Loucy (cell line): ENCODE data around the gene NIM1K.
"Not testable (repeated sequence)": the region's sequence is repeated elsewhere in the genome, so short reads cannot be mapped to it uniquely, and the experiment has no call there.

ENCODE experiments used
- H2AFZ ChIP-seq: fragments of 200-600 bp; sonication (generic); 2 replicates; pipeline ENCODE4 v1.6.0; 2016; ENCODE audit warnings: antibody characterized with exemption, mild to moderate bottlenecking, low read length, moderate library complexity
- H3F3A ChIP-seq: fragments of 200-600 bp; 2 replicates; pipeline ENCODE4 v1.6.0; 2016; ENCODE audit warnings: antibody characterized with exemption, low read depth, mild to moderate bottlenecking
- H3K27me3 ChIP-seq: fragments of 200-600 bp; sonication (generic); 2 replicates; pipeline ENCODE4 v1.6.1; 2014; ENCODE audit warnings: low read length, mild to moderate bottlenecking; ENCODE audit not compliant: insufficient read depth, poor library complexity, severe bottlenecking
- H3K36me3 ChIP-seq: fragments of 200-600 bp; sonication (generic); 2 replicates; pipeline ENCODE4 v1.6.1; 2016; ENCODE audit warnings: low read length; ENCODE audit not compliant: insufficient read depth
- H3K4me1 ChIP-seq: fragments of 200-600 bp; sonication (generic); 2 replicates; pipeline ENCODE4 v1.5.1; 2014; ENCODE audit warnings: low read length, mild to moderate bottlenecking; ENCODE audit not compliant: insufficient read depth, poor library complexity, severe bottlenecking
- H3K4me2 ChIP-seq: fragments of 200-600 bp; sonication (generic); 2 replicates; pipeline ENCODE4 v1.6.0; 2014; ENCODE audit warnings: antibody characterized with exemption, low read length, low read depth, mild to moderate bottlenecking; ENCODE audit not compliant: poor library complexity, severe bottlenecking
- H3K4me3 ChIP-seq: fragments of 200-600 bp; sonication (generic); 2 replicates; pipeline ENCODE4 v1.5.1; 2014; ENCODE audit warnings: low read length, mild to moderate bottlenecking, mixed read lengths; ENCODE audit not compliant: poor library complexity, severe bottlenecking
- H3K79me2 ChIP-seq: fragments of 200-600 bp; sonication (generic); 2 replicates; pipeline ENCODE4 v1.6.1; 2014; ENCODE audit warnings: low read length; ENCODE audit not compliant: insufficient read depth
- H3K9ac ChIP-seq: fragments of 200-600 bp; sonication (generic); 2 replicates; pipeline ENCODE4 v1.6.0; 2014; ENCODE audit warnings: mild to moderate bottlenecking, low read depth, low read length, moderate library complexity; ENCODE audit not compliant: poor library complexity, severe bottlenecking
- H3K9me2 ChIP-seq: fragments of 200-600 bp; sonication (generic); replicated peaks from 2 replicates; pipeline ENCODE4 v1.6.1; 2016; ENCODE audit warnings: low read depth, low read length, mixed read lengths
- H3K9me3 ChIP-seq: fragments of 200-600 bp; sonication (generic); 2 replicates; pipeline ENCODE4 v1.6.1; 2014; ENCODE audit warnings: mild to moderate bottlenecking, antibody characterized with exemption, low read length, low read depth; ENCODE audit not compliant: insufficient read depth
- H4K20me1 ChIP-seq: fragments of 200-600 bp; sonication (generic); 2 replicates; pipeline ENCODE4 v1.6.0; 2014; ENCODE audit warnings: antibody characterized with exemption, low read length, mild to moderate bottlenecking; ENCODE audit not compliant: insufficient read depth, poor library complexity, severe bottlenecking
- CTCF ChIP-seq: fragments of 200-600 bp; sonication (generic); conservative IDR thresholded peaks from 2 replicates; pipeline ENCODE4 v1.5.1; 2014; ENCODE audit warnings: mild to moderate bottlenecking, antibody characterized with exemption, low read length
- EZH2phosphoT487 ChIP-seq: fragments of 200-600 bp; IDR thresholded peaks from 2 replicates; pipeline ENCODE4 v1.6.1; 2018; ENCODE audit warnings: antibody characterized with exemption, mild to moderate bottlenecking, moderate library complexity, borderline replicate concordance

Gene NIM1K

GRCh38 chr5:43174586-43174985 lies 17.4 kb upstream of the NIM1K start:
- H3K9ac ChIP-seq: no peak overlapping the region
- H2AFZ ChIP-seq: no peak overlapping the region
- no peak overlapping the region for H3K4me2 ChIP-seq
- no peaks in the 10 kb centered on the region for H4K20me1 ChIP-seq
- no peaks in the 10 kb centered on the region for H3K27me3 ChIP-seq
- H3K36me3 ChIP-seq: peaks cover 48% of the 10 kb centered on the region; the same call in 1 of the 2 replicates
- no peaks in the 10 kb centered on the region for H3K4me1 ChIP-seq
- TF ChIP-seq CTCF: no peak
- TF ChIP-seq EZH2phosphoT487: no peak
- no peaks in the 10 kb centered on the region for H3K9me3 ChIP-seq
- no peaks in the 10 kb centered on the region for H3F3A ChIP-seq
- H3K79me2 ChIP-seq: no peaks in the 10 kb centered on the region
- H3K4me3 ChIP-seq: no peak overlapping the region
- H3K9me2 ChIP-seq: no peaks in the 10 kb centered on the region

- Histone ChIP-seq H3K79me2 (no peaks in the 10 kb centered on the region), H3K36me3 (peaks cover 25% of the 10 kb centered on the region; the same call in 1 of the 2 replicates), H4K20me1 (no peaks in the 10 kb centered on the region), H3K27me3 (no peaks in the 10 kb centered on the region), H2AFZ (no peak overlapping the region), H3K9me3 (no peaks in the 10 kb centered on the region), H3K9me2 (no peaks in the 10 kb centered on the region), H3K4me1 (no peaks in the 10 kb centered on the region), H3K4me2 (no peak overlapping the region), H3K4me3 (no peak overlapping the region), H3F3A (no peaks in the 10 kb centered on the region), H3K9ac (no peak overlapping the region)
- TF ChIP-seq CTCF (no peak), EZH2phosphoT487 (no peak)
These were observed 12.2 kb upstream of the NIM1K start for GRCh38 chr5:43179836-43180235.

GRCh38 chr5:43182421-43182820 lies 9.6 kb upstream of the NIM1K start:
- H3K79me2 ChIP-seq: no peaks in the 10 kb centered on the region
- H4K20me1 ChIP-seq: no peaks in the 10 kb centered on the region
- no peak for TF ChIP-seq EZH2phosphoT487
- TF ChIP-seq CTCF: no peak
- no peaks in the 10 kb centered on the region for H3K9me2 ChIP-seq
- no peaks in the 10 kb centered on the region for H3K9me3 ChIP-seq
- no peaks in the 10 kb centered on the region for H3K4me1 ChIP-seq
- no peak overlapping the region for H2AFZ ChIP-seq
- H3K4me2 ChIP-seq: no peak overlapping the region
- H3K27me3 ChIP-seq: no peaks in the 10 kb centered on the region
- H3K9ac ChIP-seq: no peak overlapping the region
- peaks cover 6% of the 10 kb centered on the region; the same call in 1 of the 2 replicates for H3K36me3 ChIP-seq
- H3F3A ChIP-seq: no peaks in the 10 kb centered on the region
- no peak overlapping the region for H3K4me3 ChIP-seq

GRCh38 chr5:43183101-43183500 lies 8.9 kb upstream of the NIM1K start:
- not testable (repeated sequence) for H4K20me1 ChIP-seq, H3K27me3 ChIP-seq, H3K4me1 ChIP-seq, H3K9ac ChIP-seq, H3K9me3 ChIP-seq, H3K79me2 ChIP-seq, H3K4me3 ChIP-seq, H3F3A ChIP-seq, H2AFZ ChIP-seq, H3K9me2 ChIP-seq, H3K4me2 ChIP-seq, H3K36me3 ChIP-seq
